MV-4-11 (cell line): ENCODE data around the gene VTCN1.
"Not testable (repeated sequence)": the region's sequence is repeated elsewhere in the genome, so short reads cannot be mapped to it uniquely, and the experiment has no call there.

Experiments
- DNase-seq: peaks from one replicate; lab custom pipeline; 2025; lab: John Stamatoyannopoulos, UW

The VTCN1 gene

GRCh38 chr1:117123274-117123673 is 87.5 kb downstream of the VTCN1 start:
- no peak for DNase-seq

- DNase-seq, result no peak
These were observed 88.2 kb downstream of the VTCN1 start for GRCh38 chr1:117122330-117123025.

GRCh38 chr1:117121589-117122329 is 89.0 kb downstream of the VTCN1 start, which contains the start of gene TRIM45:
TRIM45 (minus strand) TSS chr1:117121749; CDS start chr1:117121201, 548 bp downstream.
- peak; percentile 93 for DNase-seq

DNA sequence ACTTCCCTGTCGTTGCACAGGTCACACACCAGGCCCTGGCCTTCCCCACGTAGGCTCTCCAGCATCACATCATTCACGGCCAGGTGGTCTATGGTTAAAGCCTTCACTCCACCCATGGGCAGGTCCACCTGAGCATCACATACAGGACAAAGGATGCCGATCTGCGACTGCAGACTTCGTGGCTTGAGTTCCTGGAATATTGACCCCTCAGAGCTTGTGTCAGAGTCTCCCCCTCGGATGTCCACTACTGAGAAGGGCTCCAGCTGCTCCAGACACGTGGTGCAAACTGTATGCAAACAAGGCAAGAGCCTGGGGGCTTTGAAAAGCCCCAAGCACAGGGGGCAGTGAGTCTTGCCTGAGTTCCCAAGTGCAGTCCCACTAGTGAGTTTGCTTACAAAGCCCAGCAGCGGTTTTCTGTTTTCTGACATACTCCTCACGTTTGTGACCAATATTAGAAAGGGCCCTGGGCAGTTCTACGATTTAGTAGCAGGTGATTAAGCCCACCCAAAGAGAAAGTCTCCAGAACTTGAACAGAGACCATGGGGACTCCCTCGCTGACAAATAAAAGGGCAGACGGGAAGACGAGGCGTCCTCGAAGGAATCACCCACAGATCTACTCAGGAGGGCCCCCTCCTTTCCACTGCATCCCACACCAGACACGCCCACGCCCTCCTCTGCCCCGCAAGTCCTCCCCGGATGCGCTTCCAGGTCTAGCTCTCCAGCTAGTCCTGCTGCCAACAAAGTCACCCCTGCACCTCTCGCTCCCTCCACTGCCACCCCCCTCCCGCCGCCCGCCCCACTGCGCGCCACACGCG is 89.7 kb downstream of the VTCN1 start:
- no peak for DNase-seq

GRCh38 chr1:117119144-117119543 is 91.6 kb downstream of the VTCN1 start:
- not testable (repeated sequence) for DNase-seq

GRCh38 chr1:117118137-117118536 is 92.6 kb downstream of the VTCN1 start:
- DNase-seq, result no peak

- DNase-seq, result no peak
These were observed 93.0 kb downstream of the VTCN1 start for GRCh38 chr1:117117697-117118096.

DNA sequence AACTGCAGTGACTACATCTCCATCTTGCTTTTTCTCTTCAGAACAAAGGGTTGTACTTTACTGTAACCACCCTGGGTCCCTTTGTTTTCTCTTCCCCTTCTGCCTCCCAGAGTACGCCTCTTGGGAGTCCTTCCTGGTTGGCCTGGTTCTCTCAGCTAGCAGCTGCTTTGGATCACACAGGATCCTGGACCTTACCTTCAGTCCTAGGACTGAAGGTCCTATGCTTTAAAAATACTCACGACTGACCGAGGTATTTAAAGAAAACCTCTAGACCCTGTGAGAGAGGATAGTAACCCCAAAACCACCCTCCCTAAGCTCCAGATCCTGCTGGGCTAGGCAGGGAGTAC is 94.0 kb downstream of the VTCN1 start:
- no peak for DNase-seq

- DNase-seq, result no peak
These were observed 94.5 kb downstream of the VTCN1 start for GRCh38 chr1:117116090-117116783.

DNA sequence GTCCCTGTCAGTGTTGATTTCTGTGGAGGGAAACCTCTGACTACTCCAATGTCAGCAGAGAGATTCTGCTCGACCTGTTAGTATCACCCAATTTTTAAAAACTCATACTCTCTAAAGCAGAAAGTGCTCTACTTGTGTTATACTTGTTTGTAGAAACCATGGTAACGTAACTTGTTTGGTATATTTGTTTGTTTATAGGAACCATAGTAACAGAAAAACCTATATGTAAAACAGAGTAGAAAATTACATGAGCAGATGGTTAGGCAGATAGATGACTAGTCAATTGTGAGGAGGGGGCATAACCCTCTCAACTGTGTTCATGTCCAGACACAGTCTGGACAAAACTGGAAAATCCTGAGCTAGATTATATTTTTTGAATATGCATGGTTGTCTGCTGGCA is 95.8 kb downstream of the VTCN1 start:
- no peak for DNase-seq

- no peak for DNase-seq
These were observed 97.5 kb downstream of the VTCN1 start for GRCh38 chr1:117113199-117113598.

- DNase-seq, result no peak
These were observed 98.5 kb downstream of the VTCN1 start for GRCh38 chr1:117112047-117112717.

DNA sequence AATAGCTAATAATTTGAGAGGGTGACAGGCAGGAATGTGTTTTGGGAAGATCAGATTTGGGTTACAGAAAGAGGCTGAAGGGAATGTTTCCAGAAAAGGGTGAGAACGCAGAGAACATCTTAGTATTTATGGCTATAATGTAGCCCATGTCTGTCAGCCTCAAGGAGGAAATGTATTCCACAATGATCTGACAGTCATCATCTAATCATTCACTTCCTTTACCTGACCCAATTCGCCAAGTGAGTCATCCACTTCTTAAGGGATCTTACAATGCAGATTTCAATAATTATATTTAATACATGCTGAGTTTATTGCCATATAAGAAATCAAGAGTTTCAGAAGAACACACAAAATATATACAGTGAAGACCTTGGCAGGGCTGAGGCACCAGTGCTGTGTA is 100.0 kb downstream of the VTCN1 start:
- DNase-seq, result no peak

DNA sequence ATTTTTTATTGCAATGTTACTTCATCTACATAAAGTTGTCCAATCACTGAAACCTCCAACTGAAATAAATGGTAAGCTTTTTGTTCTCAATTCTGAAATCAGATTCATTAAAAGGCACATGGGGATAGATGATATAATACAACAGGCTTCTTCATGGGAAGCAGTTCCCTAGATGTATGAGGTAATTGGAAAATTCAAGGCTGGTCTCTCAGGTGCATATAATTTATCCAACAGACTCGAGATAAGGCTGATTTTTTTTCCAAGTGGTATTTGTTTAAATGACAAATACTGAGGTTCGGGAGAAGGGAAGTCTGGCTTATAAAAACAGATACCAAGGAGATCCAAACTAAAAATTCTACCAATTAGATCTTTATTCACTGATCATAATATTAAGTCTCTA is 103.4 kb downstream of the VTCN1 start:
- no peak for DNase-seq

GRCh38 chr1:117106478-117106877 is 104.2 kb downstream of the VTCN1 start:
- no peak for DNase-seq

GRCh38 chr1:117105722-117106121 is 105.0 kb downstream of the VTCN1 start:
- DNase-seq, result no peak

- no peak for DNase-seq
These were observed 105.7 kb downstream of the VTCN1 start for GRCh38 chr1:117104986-117105385.

DNA sequence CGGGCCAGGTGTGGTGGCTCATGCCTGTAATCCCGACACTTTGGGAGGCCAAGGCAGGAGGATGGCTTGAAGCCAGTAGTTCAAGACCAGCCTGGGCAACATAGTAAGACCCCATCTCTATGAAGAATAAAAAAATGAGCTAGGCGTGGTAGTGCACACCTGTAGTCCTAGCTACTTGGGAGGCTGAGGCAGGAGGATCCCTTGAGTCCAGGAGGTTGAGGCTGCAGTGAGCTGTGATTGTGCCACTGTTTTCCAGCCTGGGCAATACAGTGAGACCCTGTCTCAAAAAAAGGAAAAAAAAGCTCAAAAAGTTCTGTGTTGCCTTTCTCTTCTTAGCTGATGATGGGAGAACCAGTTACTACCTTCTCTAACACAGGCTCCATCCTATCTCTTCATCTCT is 108.9 kb downstream of the VTCN1 start:
- DNase-seq, result not testable (repeated sequence)

DNA sequence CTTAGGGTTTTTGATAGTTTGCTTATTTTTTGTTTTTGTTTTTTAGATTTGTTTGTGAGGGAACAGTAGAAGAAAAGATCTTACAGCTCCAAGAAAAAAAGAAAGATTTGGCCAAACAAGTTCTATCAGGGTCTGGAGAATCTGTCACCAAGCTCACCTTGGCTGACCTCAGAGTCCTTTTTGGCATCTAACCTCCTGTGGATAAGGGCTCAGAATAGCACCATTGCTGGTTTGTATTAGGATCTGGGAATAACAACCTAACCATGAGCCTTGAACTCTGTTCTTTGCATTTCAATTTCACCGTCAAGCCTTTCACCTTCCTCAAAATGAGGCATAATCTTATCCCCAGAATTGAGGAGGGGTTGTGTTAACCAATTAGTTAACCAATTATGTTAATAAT is 109.4 kb downstream of the VTCN1 start:
- DNase-seq, result no peak

DNA sequence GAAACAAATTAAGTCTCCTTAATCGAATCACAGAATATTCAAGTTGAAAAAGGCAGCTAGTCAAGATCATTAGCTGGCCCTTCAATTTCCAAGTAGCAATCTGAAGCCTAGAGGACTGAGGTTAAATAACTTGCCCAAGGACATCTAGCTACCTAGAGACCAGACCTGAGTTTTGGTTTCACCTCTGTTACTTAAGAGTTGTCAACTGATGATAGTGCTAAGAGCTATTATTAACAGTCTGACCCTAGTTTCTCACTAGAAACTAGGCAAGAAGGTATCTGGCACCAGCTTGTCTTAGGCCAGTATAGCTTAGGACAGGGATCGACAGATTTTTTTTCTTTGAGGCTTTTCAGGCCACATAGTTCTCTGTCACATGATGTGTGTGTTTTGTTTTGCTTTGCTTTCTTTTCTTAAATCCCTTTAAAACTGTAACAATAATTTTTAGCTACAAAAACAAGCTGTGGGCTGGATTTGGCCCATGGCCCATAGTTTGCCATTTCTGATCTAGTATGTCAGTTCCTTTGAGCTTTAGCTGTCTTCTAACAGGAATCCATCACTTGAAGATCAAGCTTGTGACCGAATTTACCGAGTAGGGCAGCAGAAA is 112.3 kb downstream of the VTCN1 start:
- DNase-seq, result no peak

DNA sequence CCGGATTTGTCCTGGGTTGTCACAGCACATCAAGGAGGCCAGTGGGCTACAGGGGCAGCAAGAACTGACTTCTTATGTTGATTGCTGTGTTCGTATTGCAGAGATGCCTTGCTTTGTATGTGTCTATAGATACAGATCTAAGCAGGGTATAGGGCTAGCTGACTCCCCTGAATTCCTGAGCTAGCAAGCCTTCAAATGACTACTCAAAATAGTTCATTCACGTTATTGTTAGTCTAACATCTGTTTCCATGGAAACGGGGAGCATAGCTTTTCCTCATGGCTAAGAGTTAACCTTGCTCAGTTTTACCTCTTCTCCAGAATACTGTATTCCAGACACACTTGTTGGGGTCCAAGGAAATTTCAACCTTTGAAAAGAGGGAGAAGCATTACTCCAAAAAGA is 113.3 kb downstream of the VTCN1 start:
- DNase-seq, result no peak
